ENCODE data around the gene OSBPL3. TPM values are rescaled to one million over a fixed set of nuclear protein-coding genes. Genes with fewer than 3 reads are reported as not detected.

Gene OSBPL3
- total and polyA plus RNA-seq, 4 donors: 0.28 to 3.0 (median 1.1) TPM

GRCh38 chr7:24756545-24757352 lies 223.2 kb downstream of the OSBPL3 start (continued):
- TF ChIP-seq REST (IDR thresholded peaks at IDR 0.05): no peak
- no peak for TF ChIP-seq TAF1 (conservative IDR thresholded peaks at IDR 0.05)

- no peaks in the 10 kb centered on the region for H3K36me3 ChIP-seq (ENCODE audit: control insufficient read depth in 4 of 4, insufficient read depth in 3 of 4, low read depth in 1 of 4, low read length in 3 of 4)
- 85% methylated on average over 12 of the region's 12 CpGs for WGBS
- H3K9ac ChIP-seq (ENCODE audit: low read depth in 1 of 2, low read length in 2 of 2): no peak overlapping the region
- H3K4me1 ChIP-seq (ENCODE audit: control insufficient read depth in 4 of 4, insufficient read depth in 4 of 4, low read length in 3 of 4): peaks cover 0 to 12% (median 7%) of the 10 kb centered on the region in 4 donors
- no peaks in the 10 kb centered on the region for H3K9me3 ChIP-seq (ENCODE audit: control insufficient read depth in 4 of 4, low read length in 3 of 4)
- no peak overlapping the region for H3K4me3 ChIP-seq (ENCODE audit: low read depth in 1 of 3, low read length in 3 of 3)
- no peaks in the 10 kb centered on the region for H3K27me3 ChIP-seq (ENCODE audit: control insufficient read depth in 4 of 4, insufficient read depth in 4 of 4, low read length in 3 of 4)
- DNase-seq (ENCODE audit: low spot score): no peak
- no peak overlapping the region for H3K27ac ChIP-seq (ENCODE audit: low read depth in 1 of 2, low read length in 2 of 2)
- no peak for TF ChIP-seq TAF1 (conservative IDR thresholded peaks at IDR 0.05)
- no peak for TF ChIP-seq REST (IDR thresholded peaks at IDR 0.05)
- no peak for TF ChIP-seq RXRA (IDR thresholded peaks at IDR 0.05)
- TF ChIP-seq SP1 (IDR thresholded peaks at IDR 0.05): no peak
Observed at GRCh38 chr7:24755541-24756407, 224.2 kb downstream of the OSBPL3 start.

- H3K4me3 ChIP-seq (ENCODE audit: low read depth in 1 of 3, low read length in 3 of 3): no peak overlapping the region
- WGBS: 89% methylated on average over 3 of the region's 3 CpGs
- no peaks in the 10 kb centered on the region for H3K27me3 ChIP-seq (ENCODE audit: control insufficient read depth in 4 of 4, insufficient read depth in 4 of 4, low read length in 3 of 4)
- H3K4me1 ChIP-seq (ENCODE audit: control insufficient read depth in 4 of 4, insufficient read depth in 4 of 4, low read length in 3 of 4): peaks cover 0 to 12% (median 7%) of the 10 kb centered on the region in 4 donors
- no peak overlapping the region for H3K27ac ChIP-seq (ENCODE audit: low read depth in 1 of 2, low read length in 2 of 2)
- no peaks in the 10 kb centered on the region for H3K36me3 ChIP-seq (ENCODE audit: control insufficient read depth in 4 of 4, insufficient read depth in 3 of 4, low read depth in 1 of 4, low read length in 3 of 4)
- no peak for DNase-seq (ENCODE audit: low spot score)
- H3K9me3 ChIP-seq (ENCODE audit: control insufficient read depth in 4 of 4, low read length in 3 of 4): no peaks in the 10 kb centered on the region
- H3K9ac ChIP-seq (ENCODE audit: low read depth in 1 of 2, low read length in 2 of 2): no peak overlapping the region
- no peak for TF ChIP-seq ZBTB33 (IDR thresholded peaks at IDR 0.05)
- TF ChIP-seq FOXA2 (IDR thresholded peaks at IDR 0.05): no peak
- no peak for TF ChIP-seq FOXA1 (IDR thresholded peaks at IDR 0.05)
- no peak for TF ChIP-seq RXRA (IDR thresholded peaks at IDR 0.05)
- no peak for TF ChIP-seq JUND (IDR thresholded peaks at IDR 0.05)
- no peak for TF ChIP-seq HNF4A (conservative IDR thresholded peaks at IDR 0.05)
- TF ChIP-seq YY1 (IDR thresholded peaks at IDR 0.05): no peak
- no peak for TF ChIP-seq SP1 (IDR thresholded peaks at IDR 0.05)
- no peak for TF ChIP-seq MAX (IDR thresholded peaks at IDR 0.05)
- no peak for TF ChIP-seq ATF3 (IDR thresholded peaks at IDR 0.05)
- no peak for TF ChIP-seq EGR1 (IDR thresholded peaks at IDR 0.05; ENCODE audit: low read depth in 2 of 2)
- TF ChIP-seq NR2F2 (IDR thresholded peaks at IDR 0.05): no peak
- no peak for TF ChIP-seq CTCF (IDR thresholded peaks at IDR 0.05; ENCODE audit: low read depth, low read length, missing input control)
Observed at GRCh38 chr7:24754906-24755506, 225.0 kb downstream of the OSBPL3 start.

Data from liver (tissue), 9 donors.